GM12878 (cell line): ENCODE measurements around the gene INSRR. TPM values are rescaled to one million over a fixed set of nuclear protein-coding genes. Genes with fewer than 3 reads are reported as not detected.

Source experiments
- ATAC-seq: fragments of 200-7000 bp; cut with Tn5 transposase; 3 replicates; pipeline ENCODE4 v1.9.1; 2020; ENCODE audit warnings: mild to moderate bottlenecking, moderate library complexity
- BruUV-seq: library from RNA; stranded (reverse); fragments of 400-500 nt; replicated peaks from 2 replicates; lab custom pipeline; 2021; lab: Mats Ljungman, UMichigan
- CTCF ChIA-PET: fragments of 300-600 bp; sonication (Branson Sonifier 250); formaldehyde crosslinking; extraction: SDS; loops from one replicate; lab custom pipeline; 2021; ENCODE audit warnings: inconsistent platforms; lab: Yijun Ruan, JAX
- POLR2A ChIA-PET: fragments of 350-600 bp; formaldehyde crosslinking; extraction: SDS; loops from one replicate; lab custom pipeline; 2021; ENCODE audit warnings: inconsistent platforms; lab: Charles Lee
- RAD21 ChIA-PET: fragments of 300-600 bp; sonication (Branson Sonifier 250); formaldehyde crosslinking; loops from one replicate; lab custom pipeline; 2023; ENCODE audit warnings: antibody characterized with exemption; ENCODE audit not compliant: unreplicated experiment; lab: Charles Lee
- SMC1A ChIA-PET: fragments of 300-600 bp; sonication (Branson Sonifier 250); formaldehyde crosslinking; loops from one replicate; lab custom pipeline; 2023; ENCODE audit not compliant: unreplicated experiment, uncharacterized antibody; lab: Charles Lee
- DNase-seq: peaks from one replicate; pipeline ENCODE4 v3.0.0-alpha.2; 2011; ENCODE audit warnings: low read depth, low spot score
- FAIRE-seq: peaks from 3 replicates; lab custom pipeline; 2011; peaks lifted over from hg19 to GRCh38; lab: Jason Lieb, UNC
- H2AFZ ChIP-seq: 2 replicates; pipeline ENCODE4 v1.6.0; 2011; ENCODE audit warnings: low read depth, low read length, control low read depth; ENCODE audit not compliant: control insufficient read depth
- H3K27ac ChIP-seq: 2 replicates; pipeline ENCODE4 v1.5.1; 2011; ENCODE audit warnings: control low read depth; ENCODE audit not compliant: control insufficient read depth, insufficient read depth
- H3K27me3 ChIP-seq, 2 experiments: replicated peaks in 1 of 2; 2 replicates each; pipeline versions ENCODE4 v1.6.0 to v1.6.1; 2011; ENCODE audit warnings: low read length in 1 of 2; ENCODE audit not compliant: control insufficient read depth in 2 of 2, insufficient read depth in 2 of 2
- H3K36me3 ChIP-seq, 2 experiments: 2 replicates each; pipeline ENCODE4 v1.5.1; 2011; ENCODE audit warnings: low read length in 1 of 2; ENCODE audit not compliant: control insufficient read depth in 2 of 2, insufficient read depth in 2 of 2
- H3K4me1 ChIP-seq: 2 replicates; pipeline ENCODE4 v1.6.1; 2011; ENCODE audit warnings: mild to moderate bottlenecking, low read length, moderate library complexity, mixed read lengths; ENCODE audit not compliant: control insufficient read depth, insufficient read depth
- H3K4me2 ChIP-seq: 2 replicates; pipeline ENCODE4 v1.6.0; 2011; ENCODE audit warnings: control low read depth; ENCODE audit not compliant: control insufficient read depth, insufficient read depth
- H3K4me3 ChIP-seq: fragments of 200-600 bp; sonication (generic); 2 replicates; pipeline ENCODE4 v1.5.1; 2016
- H3K79me2 ChIP-seq: 2 replicates; pipeline ENCODE4 v1.6.0; 2011; ENCODE audit warnings: low read length; ENCODE audit not compliant: control insufficient read depth, insufficient read depth
- H3K9ac ChIP-seq: 2 replicates; pipeline ENCODE4 v1.8.0; 2011; ENCODE audit warnings: low read length, control low read depth, mixed read lengths; ENCODE audit not compliant: control insufficient read depth, insufficient read depth
- H3K9me3 ChIP-seq: replicated peaks from 3 replicates; pipeline ENCODE4 v1.5.1; 2011; ENCODE audit warnings: mild to moderate bottlenecking, low read length; ENCODE audit not compliant: control insufficient read depth, insufficient read depth
- H4K20me1 ChIP-seq: 2 replicates; pipeline ENCODE4 v1.6.0; 2011; ENCODE audit not compliant: control insufficient read depth, insufficient read depth
- JUNB ChIP-seq: IDR thresholded peaks from 2 replicates; pipeline ENCODE4 v1.6.1; 2016; ENCODE audit warnings: antibody characterized with exemption, mild to moderate bottlenecking
- LARP7 ChIP-seq: fragments of 450-650 bp; IDR thresholded peaks from 2 replicates; pipeline ENCODE4 v1.6.1; 2017; ENCODE audit warnings: mild to moderate bottlenecking
- MTA2 ChIP-seq: fragments of 450-650 bp; IDR thresholded peaks from 2 replicates; pipeline ENCODE4 v1.6.1; 2016; ENCODE audit warnings: low read depth, mild to moderate bottlenecking, moderate library complexity
- SIN3A ChIP-seq: IDR thresholded peaks from 2 replicates; pipeline ENCODE4 v1.6.1; 2012; ENCODE audit warnings: low read depth, low read length, improper control_type of control experiment
- WGBS: methylation state at CpG from one replicate; pipeline ENCODE4 v1.1.6; 2016; ENCODE audit warnings: low lambda C conversion rate; ENCODE audit not compliant: insufficient replicate concordance, insufficient coverage; ENCODE audit errors: missing lambda C conversion rate; 5-methylcytosine and 5-hydroxymethylcytosine counted together
- in situ Hi-C: fragments of 300-500 bp; cut with MboI; formaldehyde crosslinking; loops from 9 replicates; pipeline ENCODE4 v1.14.3; 2018; ENCODE audit warnings: mixed read lengths
- intact Hi-C: fragments of 100-400 bp; cut with micrococcal nuclease; formaldehyde crosslinking; loops from one replicate; pipeline ENCODE4 v1.14.2; 2022; ENCODE audit not compliant: unreplicated experiment
- polyA plus RNA-seq, 11 experiments: library from polyadenylated mRNA; depleted of rRNA in 4 of 11; unstranded in 6 of 11; stranded (reverse) in 5 of 11; fragments of >200 nt; fragmentation: Nextera tagmentation in 4 of 11; fragmentation: Illumina TruSeq in 1 of 11; extraction: Ambion mirVana in 4 of 11; extraction: Trizol in 1 of 11; gene quantifications; 1 replicate in 1 of 11; 2 replicates in 10 of 11; pipeline versions ENCODE4 v1.2.1 to v1.2.3, GENCODE V29; 2011 to 2016; ENCODE audit warnings: inconsistent platforms in 2 of 11, missing spikeins in 2 of 11, low read depth in 1 of 11
- total RNA-seq, 4 experiments: library from RNA; depleted of rRNA in 3 of 4; stranded (reverse); fragments of >200 nt in 3 of 4; fragmentation: Illumina TruSeq in 1 of 4; extraction: Trizol in 1 of 4; gene quantifications; 2 replicates each; pipeline versions ENCODE4 v1.2.1 to v1.2.3, GENCODE V29; 2013 to 2021
- TF ChIP-seq, protein P1 (sequence below): fragments of 450-650 bp; IDR thresholded peaks from 2 replicates; pipeline ENCODE4 v1.6.1; 2016; ENCODE audit warnings: mild to moderate bottlenecking
- TF ChIP-seq, protein P2 (sequence below): fragments of 450-650 bp; IDR thresholded peaks from 2 replicates; pipeline ENCODE4 v1.6.1; 2018; ENCODE audit warnings: borderline replicate concordance, mild to moderate bottlenecking; ENCODE audit not compliant: partially characterized antibody

Gene INSRR
- total and polyA plus RNA-seq, 10 of the 15 experiments (the other 5 are each of a cell fraction or from before 2014, with no cell fraction given): 0.01 TPM; not detected in 9

DNA sequence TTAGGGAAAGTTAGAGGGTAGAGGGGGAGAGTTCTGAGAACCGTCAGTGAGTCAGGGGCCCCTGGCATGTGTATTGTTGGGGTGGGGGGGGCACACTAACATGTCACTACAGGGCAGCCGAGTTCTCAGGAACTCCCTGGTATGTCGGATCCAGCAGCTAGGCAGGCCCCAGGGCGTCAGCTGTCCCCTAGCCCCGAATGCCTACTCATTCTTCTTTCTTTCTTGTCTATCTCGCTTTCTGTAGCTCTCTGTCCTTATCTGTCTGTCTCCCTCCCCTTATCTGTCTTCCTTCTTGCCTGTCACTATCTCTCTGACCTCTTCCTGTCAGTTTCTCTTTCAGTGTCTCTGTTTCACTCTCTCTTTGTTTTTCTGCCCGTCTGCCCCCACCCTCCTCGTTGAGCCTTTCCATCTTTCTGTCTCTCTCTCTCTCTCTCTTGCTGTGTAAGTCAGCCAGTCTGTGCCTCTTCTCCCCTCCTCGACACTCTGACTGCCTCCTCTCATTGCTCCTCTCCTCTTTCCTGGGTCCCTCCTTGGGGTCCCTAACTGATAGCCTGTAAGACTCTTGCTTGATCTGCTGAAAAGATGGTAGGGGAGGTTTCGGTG is 4.2 kb upstream of the INSRR start:
- BruUV-seq: no TSS peak
- peaks cover 3 to 19% of the 10 kb centered on the region in 2 experiments for H3K27me3 ChIP-seq
- in situ Hi-C loops: loop anchor here (5.0 kb wide), 2 partner anchors 61 to 176 kb away; no protein-coding TSS in a partner anchor
- ChIA-PET SMC1A (interaction anchor here (1.3 to 4.2 kb wide), 3 partner anchors 25 to 136 kb away, joined by 3 to 75 read pairs (median 4); partner anchors contain the start of genes ISG20L2 and METTL25B), POLR2A (interaction anchor here (0.6 kb wide), 1 partner anchor 68 kb away, joined by 5 read pairs; no protein-coding TSS in a partner anchor), RAD21 (interaction anchor here (3.9 to 7.0 kb wide), 4 partner anchors 25 to 135 kb away, joined by 27 to 115 read pairs (median 114); partner anchors contain the start of genes ISG20L2 and METTL25B), CTCF (interaction anchor here (1.2 to 9.4 kb wide), 8 partner anchors 25 to 178 kb away, joined by 3 to 248 read pairs (median 72); partner anchors contain the start of genes CRABP2, ISG20L2 and METTL25B)
- peak overlapping the region; percentile 12; the same call in 1 of the 2 replicates for H3K4me2 ChIP-seq
- H3K4me3 ChIP-seq: no peak overlapping the region
- ATAC-seq: peak; percentile 14
- no peaks in the 10 kb centered on the region for H3K9me3 ChIP-seq
- intact Hi-C loops: no loop called here
- H4K20me1 ChIP-seq: no peaks in the 10 kb centered on the region
- 14% methylated on average over 10 of the region's 10 CpGs for WGBS
- TF ChIP-seq, protein P1, sequence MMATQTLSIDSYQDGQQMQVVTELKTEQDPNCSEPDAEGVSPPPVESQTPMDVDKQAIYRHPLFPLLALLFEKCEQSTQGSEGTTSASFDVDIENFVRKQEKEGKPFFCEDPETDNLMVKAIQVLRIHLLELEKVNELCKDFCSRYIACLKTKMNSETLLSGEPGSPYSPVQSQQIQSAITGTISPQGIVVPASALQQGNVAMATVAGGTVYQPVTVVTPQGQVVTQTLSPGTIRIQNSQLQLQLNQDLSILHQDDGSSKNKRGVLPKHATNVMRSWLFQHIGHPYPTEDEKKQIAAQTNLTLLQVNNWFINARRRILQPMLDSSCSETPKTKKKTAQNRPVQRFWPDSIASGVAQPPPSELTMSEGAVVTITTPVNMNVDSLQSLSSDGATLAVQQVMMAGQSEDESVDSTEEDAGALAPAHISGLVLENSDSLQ: peak; percentile 62
- no peak for TF ChIP-seq SIN3A
- TF ChIP-seq, all 136 proteins: peak for 1
- Histone ChIP-seq H2AFZ (peak overlapping the region; percentile 63; the same call in 1 of the 2 replicates), H3K79me2 (no peaks in the 10 kb centered on the region), H3K9ac (no peak overlapping the region), H3K27ac (no peak overlapping the region), H3K36me3 (no peaks in the 10 kb centered on the region), H3K4me1 (peaks cover 26% of the 10 kb centered on the region)
- peak; percentile 27 for FAIRE-seq
- DNase-seq: no peak

DNA sequence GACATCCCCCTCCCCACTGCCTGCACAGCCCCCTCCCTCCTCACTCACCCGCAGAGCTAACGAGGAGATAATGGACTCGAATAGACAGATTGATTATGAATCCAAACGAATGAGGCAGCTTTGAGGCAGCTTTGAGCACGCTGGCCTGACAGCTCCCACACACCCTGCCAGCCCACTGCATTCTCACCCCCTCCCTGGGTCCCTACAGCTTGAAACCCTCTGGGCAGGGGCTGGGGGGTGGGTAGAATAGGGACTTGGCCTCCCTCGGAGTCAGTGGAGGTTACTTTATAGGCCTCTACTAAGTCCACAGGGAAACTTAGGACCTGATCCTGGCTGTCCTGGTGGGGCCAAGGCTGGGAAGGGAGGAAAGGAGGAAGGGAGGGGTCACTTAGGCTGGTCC is 3.7 kb upstream of the INSRR start:
- no peak for ATAC-seq
- peaks cover 3 to 22% of the 10 kb centered on the region in 2 experiments for H3K27me3 ChIP-seq

More for the DNA sequence above, 3.7 kb upstream of the INSRR start:
- H4K20me1 ChIP-seq: no peaks in the 10 kb centered on the region
- ChIA-PET RAD21 (interaction anchor here (3.9 to 7.0 kb wide), 4 partner anchors 25 to 135 kb away, joined by 27 to 115 read pairs (median 114); partner anchors contain the start of genes ISG20L2 and METTL25B), CTCF (interaction anchor here (1.2 to 9.4 kb wide), 9 partner anchors 13 to 178 kb away, joined by 3 to 248 read pairs (median 37); partner anchors contain the start of genes CRABP2, ISG20L2 and METTL25B), SMC1A (interaction anchor here (1.1 to 4.2 kb wide), 5 partner anchors 24 to 176 kb away, joined by 3 to 75 read pairs (median 4); partner anchors contain the start of genes ISG20L2 and METTL25B), POLR2A (interaction anchor here (0.6 kb wide), 1 partner anchor 67 kb away, joined by 5 read pairs; no protein-coding TSS in a partner anchor)
- no peaks in the 10 kb centered on the region for H3K79me2 ChIP-seq
- no peak overlapping the region; the same call in 1 of the 2 replicates for H3K4me2 ChIP-seq
- FAIRE-seq (no peak), DNase-seq (no peak)
- H3K4me1 ChIP-seq: peaks cover 26% of the 10 kb centered on the region
- intact Hi-C loops: no loop called here
- H3K27ac ChIP-seq: no peak overlapping the region
- 52% methylated on average over 6 of the region's 6 CpGs for WGBS
- H2AFZ ChIP-seq: no peak overlapping the region
- H3K9me3 ChIP-seq: no peaks in the 10 kb centered on the region
- H3K9ac ChIP-seq: no peak overlapping the region
- H3K36me3 ChIP-seq: no peaks in the 10 kb centered on the region
- TF ChIP-seq MTA2: no peak
- TF ChIP-seq, protein P2, sequence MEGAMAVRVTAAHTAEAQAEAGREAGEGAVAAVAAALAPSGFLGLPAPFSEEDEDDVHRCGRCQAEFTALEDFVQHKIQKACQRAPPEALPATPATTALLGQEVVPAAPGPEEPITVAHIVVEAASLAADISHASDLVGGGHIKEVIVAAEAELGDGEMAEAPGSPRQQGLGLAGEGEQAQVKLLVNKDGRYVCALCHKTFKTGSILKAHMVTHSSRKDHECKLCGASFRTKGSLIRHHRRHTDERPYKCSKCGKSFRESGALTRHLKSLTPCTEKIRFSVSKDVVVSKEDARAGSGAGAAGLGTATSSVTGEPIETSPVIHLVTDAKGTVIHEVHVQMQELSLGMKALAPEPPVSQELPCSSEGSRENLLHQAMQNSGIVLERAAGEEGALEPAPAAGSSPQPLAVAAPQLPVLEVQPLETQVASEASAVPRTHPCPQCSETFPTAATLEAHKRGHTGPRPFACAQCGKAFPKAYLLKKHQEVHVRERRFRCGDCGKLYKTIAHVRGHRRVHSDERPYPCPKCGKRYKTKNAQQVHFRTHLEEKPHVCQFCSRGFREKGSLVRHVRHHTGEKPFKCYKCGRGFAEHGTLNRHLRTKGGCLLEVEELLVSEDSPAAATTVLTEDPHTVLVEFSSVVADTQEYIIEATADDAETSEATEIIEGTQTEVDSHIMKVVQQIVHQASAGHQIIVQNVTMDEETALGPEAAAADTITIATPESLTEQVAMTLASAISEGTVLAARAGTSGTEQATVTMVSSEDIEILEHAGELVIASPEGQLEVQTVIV: no peak
- TF ChIP-seq JUNB: no peak
- no peak for TF ChIP-seq LARP7
- BruUV-seq: no TSS peak
- in situ Hi-C loops: loop anchor here (5.0 kb wide), 2 partner anchors 60 to 175 kb away; no protein-coding TSS in a partner anchor
- no peak overlapping the region for H3K4me3 ChIP-seq
